HCT116 (cell line): ENCODE results near the gene HPDL. TPM values are rescaled to one million over a fixed set of nuclear protein-coding genes. Genes with fewer than 3 reads are reported as not detected.

Experiments
- ATAC-seq: fragments of 200-7000 bp; cut with Tn5 transposase; 2 replicates; pipeline ENCODE4 v1.9.1; 2020; ENCODE audit warnings: mild to moderate bottlenecking, moderate library complexity
- BruUV-seq: library from RNA; stranded (reverse); fragments of 400-500 nt; replicated peaks from 2 replicates; lab custom pipeline; 2021; lab: Mats Ljungman, UMichigan
- CTCF ChIA-PET: fragments of 300-600 bp; sonication (Branson Sonifier 250); formaldehyde crosslinking; loops from one replicate; lab custom pipeline; 2021; ENCODE audit warnings: antibody characterized with exemption; lab: Charles Lee
- POLR2A ChIA-PET: fragments of 300-600, 350-600 bp; sonication (Branson Sonifier 250); formaldehyde crosslinking; loops from one replicate; lab custom pipeline; 2021; ENCODE audit warnings: antibody characterized with exemption; lab: Charles Lee
- RAD21 ChIA-PET, 2 experiments: fragments of 300-600 bp; sonication (Branson Sonifier 250); formaldehyde crosslinking; loops; one replicate each; lab custom pipeline; 2023; ENCODE audit warnings: low total read pairs in 2 of 2; ENCODE audit not compliant: uncharacterized antibody in 2 of 2, unreplicated experiment in 2 of 2, low non-redundant PET in 1 of 2; lab: Charles Lee
- DNase-seq: peaks from one replicate; pipeline ENCODE4 v3.0.0-alpha.2; 2010; ENCODE audit warnings: low read depth, low spot score
- H2AFZ ChIP-seq: fragments of 200-600 bp; shearing (Covaris generic), sonication (generic); 2 replicates; pipeline ENCODE4 v1.6.1; 2017; ENCODE audit warnings: low read depth, mixed run types, mixed read lengths, antibody characterized with exemption, low read length; ENCODE audit not compliant: poor library complexity, severe bottlenecking
- H3K27ac ChIP-seq: 2 replicates; pipeline ENCODE4 v1.5.1; 2012; ENCODE audit warnings: low read depth, low read length
- H3K27me3 ChIP-seq: fragments of 200-600 bp; sonication (generic); 2 replicates; pipeline ENCODE4 v1.6.1; 2016; ENCODE audit warnings: mixed run types, low read length, mixed read lengths; ENCODE audit not compliant: insufficient read depth
- H3K36me3 ChIP-seq, 2 experiments: fragments of 200-500 bp in 1 of 2; fragments of 200-600 bp in 1 of 2; sonication (Bioruptor generic) in 1 of 2; sonication (generic) in 1 of 2; 2 replicates each; pipeline versions ENCODE4 v1.5.1 to v1.6.1; 2014 to 2016; ENCODE audit warnings: low read length in 2 of 2, inconsistent platforms in 1 of 2, mixed read lengths in 1 of 2, mixed run types in 1 of 2; ENCODE audit not compliant: insufficient read depth in 2 of 2, control insufficient read depth in 1 of 2
- H3K4me1 ChIP-seq, 2 experiments: fragments of 200-600 bp in 1 of 2; sonication (generic) in 1 of 2; 2 replicates each; pipeline versions ENCODE4 v1.5.1 to v1.6.1; 2012 to 2017; ENCODE audit warnings: low read length in 2 of 2, inconsistent platforms in 1 of 2, mild to moderate bottlenecking in 1 of 2, mixed read lengths in 1 of 2, mixed run types in 1 of 2, moderate library complexity in 1 of 2; ENCODE audit not compliant: insufficient read depth in 2 of 2, control insufficient read depth in 1 of 2
- H3K4me2 ChIP-seq: fragments of 200-600 bp; sonication (generic); 2 replicates; pipeline ENCODE4 v1.6.1; 2017; ENCODE audit warnings: mixed run types, low read length, mixed read lengths
- H3K4me3 ChIP-seq, 2 experiments: fragments of 200-600 bp in 1 of 2; sonication (generic) in 1 of 2; replicated peaks in 1 of 2; 2 replicates each; pipeline ENCODE4 v1.5.1; 2011 to 2016; ENCODE audit warnings: low read length in 2 of 2, control low read depth in 1 of 2, low read depth in 1 of 2, mild to moderate bottlenecking in 1 of 2, mixed read lengths in 1 of 2, mixed run types in 1 of 2
- H3K79me2 ChIP-seq: fragments of 200-600 bp; sonication (generic); 2 replicates; pipeline ENCODE4 v1.6.1; 2017; ENCODE audit warnings: mild to moderate bottlenecking, mixed run types, low read length, moderate library complexity, mixed read lengths; ENCODE audit not compliant: insufficient read depth
- H3K9ac ChIP-seq: fragments of 200-600 bp; sonication (generic); 2 replicates; pipeline ENCODE4 v1.6.1; 2016; ENCODE audit warnings: low read length, mixed read lengths
- H3K9me2 ChIP-seq: fragments of 200-600 bp; sonication (generic), shearing (Covaris generic); 2 replicates; pipeline ENCODE4 v1.6.1; 2017; ENCODE audit warnings: mixed run types, mild to moderate bottlenecking, moderate library complexity; ENCODE audit not compliant: insufficient read depth
- H3K9me3 ChIP-seq, 2 experiments: fragments of 200-500 bp in 1 of 2; fragments of 200-600 bp in 1 of 2; sonication (Bioruptor generic) in 1 of 2; sonication (generic) in 1 of 2; 2 replicates each; pipeline ENCODE4 v1.6.1; 2014 to 2017; ENCODE audit warnings: low read length in 2 of 2, mixed read lengths in 2 of 2, inconsistent platforms in 1 of 2, low read depth in 1 of 2, mild to moderate bottlenecking in 1 of 2, mixed run types in 1 of 2, moderate library complexity in 1 of 2; ENCODE audit not compliant: control insufficient read depth in 1 of 2, insufficient read depth in 1 of 2
- H4K20me1 ChIP-seq: fragments of 200-600 bp; sonication (generic), shearing (Covaris generic); 2 replicates; pipeline ENCODE4 v1.6.1; 2017; ENCODE audit warnings: mixed run types, mild to moderate bottlenecking, moderate library complexity; ENCODE audit not compliant: insufficient read depth
- CBX3 ChIP-seq: IDR thresholded peaks from 2 replicates; pipeline ENCODE4 v1.6.1; 2012; ENCODE audit warnings: low read depth
- CEBPB ChIP-seq: IDR thresholded peaks from 2 replicates; pipeline ENCODE4 v1.6.1; 2012; ENCODE audit warnings: low read depth
- ELF1 ChIP-seq: IDR thresholded peaks from 2 replicates; pipeline ENCODE4 v1.6.1; 2012; ENCODE audit warnings: low read depth, borderline replicate concordance
- FOSL1 ChIP-seq: IDR thresholded peaks from 2 replicates; pipeline ENCODE4 v1.6.1; 2012; ENCODE audit warnings: low read depth
- JUND ChIP-seq: IDR thresholded peaks from 2 replicates; pipeline ENCODE4 v1.6.1; 2012
- POLR2A ChIP-seq: IDR thresholded peaks from 2 replicates; pipeline ENCODE4 v1.7.0; 2011; ENCODE audit warnings: borderline replicate concordance; ENCODE audit not compliant: insufficient read depth, insufficient read length; ENCODE audit errors: extremely low read depth
- RAD21 ChIP-seq: IDR thresholded peaks from 2 replicates; pipeline ENCODE4 v1.6.1; 2012; ENCODE audit warnings: low read depth, mild to moderate bottlenecking
- SIN3A ChIP-seq: IDR thresholded peaks from 2 replicates; pipeline ENCODE4 v1.6.1; 2012; ENCODE audit warnings: low read depth
- SP1 ChIP-seq: IDR thresholded peaks from 2 replicates; pipeline ENCODE4 v1.6.1; 2012; ENCODE audit warnings: low read depth
- SRF ChIP-seq: IDR thresholded peaks from 2 replicates; pipeline ENCODE4 v1.6.1; 2012; ENCODE audit warnings: low read depth
- YY1 ChIP-seq: IDR thresholded peaks from 2 replicates; pipeline ENCODE4 v1.6.1; 2011; ENCODE audit warnings: low read length, low read depth, moderate library complexity, mild to moderate bottlenecking; ENCODE audit not compliant: insufficient replicate concordance; ENCODE audit errors: extremely low read depth
- ZFX ChIP-seq: fragments of 450-650 bp; IDR thresholded peaks from 2 replicates; pipeline ENCODE4 v1.6.1; 2017
- ZNF274 ChIP-seq: fragments of 200-500 bp; sonication (Bioruptor generic); IDR thresholded peaks from 2 replicates; pipeline ENCODE4 v1.6.1; 2014; ENCODE audit warnings: mild to moderate bottlenecking, low read depth, low read length, inconsistent platforms
- intact Hi-C: fragments of 100-400 bp; cut with micrococcal nuclease; formaldehyde crosslinking; loops from 2 replicates; pipeline ENCODE4 v1.10.0; 2022
- total RNA-seq: library from RNA; stranded (reverse); gene quantifications from one replicate; pipeline ENCODE4 v1.2.1, GENCODE V29; 2021; ENCODE audit not compliant: unreplicated experiment
- TF ChIP-seq, protein P1 (sequence below): IDR thresholded peaks from 2 replicates; pipeline ENCODE4 v1.6.1; 2012

HPDL gene
- total RNA-seq, 1 experiment from 2014 or later, result not detected

DNA sequence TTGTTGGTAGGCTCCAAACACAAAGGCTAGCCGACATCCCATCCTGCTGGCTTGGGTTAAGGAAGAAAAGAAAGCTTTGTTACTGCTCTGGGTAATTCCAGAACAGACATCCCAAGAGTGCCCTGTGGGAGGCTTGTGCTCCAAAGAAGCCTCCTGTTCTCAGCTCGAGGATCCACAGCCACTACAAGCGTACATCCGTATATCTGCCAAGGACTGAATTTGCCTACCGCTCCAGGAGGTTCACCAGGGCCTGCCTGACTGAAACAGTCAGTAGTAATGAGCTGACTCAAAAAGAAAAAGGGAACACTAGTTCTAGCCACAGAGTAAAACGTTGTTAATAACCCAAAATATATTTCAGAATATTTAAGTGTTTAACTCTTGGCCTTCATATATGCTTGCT is 38.4 kb downstream of the HPDL start:
- H3K79me2 ChIP-seq, result no peaks in the 10 kb centered on the region
- no peak overlapping the region for H2AFZ ChIP-seq
- H3K27me3 ChIP-seq, result no peaks in the 10 kb centered on the region
- no peaks in the 10 kb centered on the region for H3K9me2 ChIP-seq
- no peaks in the 10 kb centered on the region for H4K20me1 ChIP-seq
- no peaks in the 10 kb centered on the region for H3K36me3 ChIP-seq
- RAD21 ChIA-PET, result no interaction called here
- no peak overlapping the region for H3K9ac ChIP-seq
- no peaks in the 10 kb centered on the region for H3K9me3 ChIP-seq
- TF ChIP-seq ELF1 (no peak), SRF (no peak), ZFX (no peak), CEBPB (no peak), SP1 (no peak), YY1 (no peak), JUND (no peak)
- H3K4me1 ChIP-seq, result peaks cover 0 to under 1% of the 10 kb centered on the region in 2 experiments; a peak in 1 of 4 replicates
- intact Hi-C loops, result no loop called here
- no peak for DNase-seq
- no peak overlapping the region for H3K4me3 ChIP-seq
- no peak overlapping the region for H3K27ac ChIP-seq
- ATAC-seq, result no peak
- POLR2A ChIA-PET, result no interaction called here
- BruUV-seq, result no TSS peak
- CTCF ChIA-PET, result no interaction called here
- no peak overlapping the region for H3K4me2 ChIP-seq

DNA sequence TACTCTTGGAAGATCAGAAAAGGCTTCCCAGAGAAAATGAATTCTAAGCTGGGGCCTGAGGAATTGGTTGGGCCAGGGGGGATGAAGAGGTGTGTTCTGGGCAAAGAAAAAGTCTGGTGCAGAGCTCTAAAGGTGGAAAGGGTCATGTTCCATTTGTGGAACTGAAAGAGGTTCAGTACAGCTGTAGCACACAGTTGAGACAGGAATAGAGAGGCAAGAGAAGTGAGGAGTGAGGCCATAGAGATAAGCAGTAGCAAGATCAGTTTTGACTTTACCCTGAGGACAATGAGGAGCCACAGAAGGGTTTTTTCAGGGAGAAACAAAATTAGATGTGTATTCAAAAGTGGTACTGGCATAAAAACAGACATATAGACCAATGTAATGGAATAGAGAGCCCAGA is 43.9 kb downstream of the HPDL start:
- H4K20me1 ChIP-seq, result no peaks in the 10 kb centered on the region
- no peaks in the 10 kb centered on the region for H3K4me1 ChIP-seq
- no peak overlapping the region for H3K9ac ChIP-seq
- ChIA-PET POLR2A (no interaction called here), CTCF (no interaction called here), RAD21 (no interaction called here)
- no peak overlapping the region for H3K4me3 ChIP-seq
- BruUV-seq, result no TSS peak
- H3K9me2 ChIP-seq, result no peaks in the 10 kb centered on the region
- no peak overlapping the region for H3K4me2 ChIP-seq
- H3K27me3 ChIP-seq, result no peaks in the 10 kb centered on the region
- H2AFZ ChIP-seq, result no peak overlapping the region
- no peak overlapping the region for H3K27ac ChIP-seq
- no peaks in the 10 kb centered on the region for H3K9me3 ChIP-seq
- TF ChIP-seq, protein P1, sequence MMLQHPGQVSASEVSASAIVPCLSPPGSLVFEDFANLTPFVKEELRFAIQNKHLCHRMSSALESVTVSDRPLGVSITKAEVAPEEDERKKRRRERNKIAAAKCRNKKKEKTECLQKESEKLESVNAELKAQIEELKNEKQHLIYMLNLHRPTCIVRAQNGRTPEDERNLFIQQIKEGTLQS, result no peak
- TF ChIP-seq SIN3A, result no peak
- no peak for TF ChIP-seq RAD21
- no peak for TF ChIP-seq CEBPB
- TF ChIP-seq POLR2A, result no peak
- TF ChIP-seq SP1, result no peak
- no peak for TF ChIP-seq CBX3
- no peak for TF ChIP-seq FOSL1
- no peak for TF ChIP-seq ZNF274
- TF ChIP-seq JUND, result no peak
- TF ChIP-seq SRF, result no peak
- DNase-seq, result no peak
- intact Hi-C loops, result no loop called here
- H3K36me3 ChIP-seq, result no peaks in the 10 kb centered on the region
- no peak for ATAC-seq
- H3K79me2 ChIP-seq, result no peaks in the 10 kb centered on the region
